Activated B cell treated with CpG ODN at 0.5 μM for 24 hours (primary cell): Measurements from ENCODE around the gene C1orf52. TPM values are rescaled to one million over a fixed set of nuclear protein-coding genes. Genes with fewer than 3 reads are reported as not detected.

ENCODE experiments used
- ATAC-seq: fragments of 200-7000 bp; cut with Tn5 transposase; one replicate; pipeline ENCODE4 v1.10.0; 2021; ENCODE audit warnings: low read depth, mild to moderate bottlenecking, moderate library complexity
- CTCF ChIA-PET: fragments of 350-600 bp; sonication (Branson Sonifier 250); formaldehyde crosslinking; loops from one replicate; lab custom pipeline; 2021; ENCODE audit warnings: antibody characterized with exemption; lab: Charles Lee
- POLR2A ChIA-PET: fragments of 350-600 bp; sonication (Branson Sonifier 250); formaldehyde crosslinking; loops from one replicate; lab custom pipeline; 2021; ENCODE audit warnings: antibody characterized with exemption; lab: Charles Lee
- DNase-seq: peaks from one replicate; pipeline ENCODE4 v3.0.0; 2022
- H3K27ac Mint-ChIP-seq: one replicate; pipeline ENCODE4 v1.8.0; 2020; ENCODE audit warnings: mixed read lengths
- H3K27me3 Mint-ChIP-seq: one replicate; pipeline ENCODE4 v1.8.0; 2021; ENCODE audit warnings: mixed read lengths
- H3K36me3 Mint-ChIP-seq: one replicate; pipeline ENCODE4 v1.8.0; 2021; ENCODE audit warnings: low read depth, mixed read lengths
- H3K4me1 Mint-ChIP-seq: one replicate; pipeline ENCODE4 v1.8.0; 2021; ENCODE audit warnings: mixed read lengths
- H3K4me3 Mint-ChIP-seq: one replicate; pipeline ENCODE4 v1.8.0; 2020; ENCODE audit warnings: mild to moderate bottlenecking, mixed read lengths
- H3K9me3 Mint-ChIP-seq: one replicate; pipeline ENCODE4 v1.8.0; 2020; ENCODE audit warnings: mixed read lengths
- CTCF ChIP-seq: fragments of 200-600 bp; IDR thresholded peaks from one replicate; pipeline ENCODE4 v1.8.0; 2022; ENCODE audit warnings: antibody characterized with exemption, mild to moderate bottlenecking
- intact Hi-C: fragments of 100-400 bp; cut with micrococcal nuclease; formaldehyde crosslinking; loops from one replicate; pipeline ENCODE4 v1.15.1; 2024
- total RNA-seq: library from RNA; stranded (reverse); gene quantifications from 2 replicates; pipeline ENCODE4 v1.2.3, GENCODE V29; 2022

The C1orf52 gene
- total RNA-seq, 1 donor from 2014 or later, result 31.4 TPM

DNA sequence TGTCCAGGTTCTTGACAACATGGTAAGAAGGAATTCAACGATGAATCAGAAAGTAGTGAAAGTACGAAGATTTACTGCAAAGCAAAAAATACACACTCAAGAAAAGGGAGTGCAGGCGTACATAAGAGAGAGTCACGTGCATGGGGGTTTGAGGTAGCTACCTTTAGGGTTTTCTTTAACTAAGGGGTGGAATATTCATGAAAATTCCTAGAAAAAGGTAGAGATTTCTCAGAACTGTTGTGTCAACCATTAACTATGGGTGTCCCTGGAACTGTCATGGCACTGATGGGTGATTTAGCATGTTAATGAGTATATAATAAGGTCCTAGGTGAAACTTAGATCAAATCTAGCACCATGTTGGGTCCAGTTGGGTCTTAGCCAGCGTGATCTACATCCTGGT lies 36.1 kb downstream of the C1orf52 start:
- no peak for TF ChIP-seq CTCF
- no peak for DNase-seq
- ChIA-PET CTCF (no interaction called here), POLR2A (no interaction called here)
- H3K4me3 Mint-ChIP-seq, result no peak overlapping the region
- H3K27me3 Mint-ChIP-seq, result peaks cover 9% of the 10 kb centered on the region
- H3K36me3 Mint-ChIP-seq, result no peaks in the 10 kb centered on the region
- no peak overlapping the region for H3K27ac Mint-ChIP-seq
- no peaks in the 10 kb centered on the region for H3K9me3 Mint-ChIP-seq
- H3K4me1 Mint-ChIP-seq, result no peaks in the 10 kb centered on the region
- intact Hi-C loops, result no loop called here
- ATAC-seq, result no peak

- ChIA-PET POLR2A (no interaction called here), CTCF (no interaction called here)
- Mint-ChIP-seq H3K4me3 (no peak overlapping the region), H3K9me3 (no peaks in the 10 kb centered on the region), H3K4me1 (no peaks in the 10 kb centered on the region), H3K36me3 (no peaks in the 10 kb centered on the region), H3K27ac (no peak overlapping the region), H3K27me3 (peaks cover 16% of the 10 kb centered on the region)
- no peak for ATAC-seq
- no peak for DNase-seq
- intact Hi-C loops, result no loop called here
- no peak for TF ChIP-seq CTCF
These were observed 38.7 kb downstream of the C1orf52 start for GRCh38 chr1:85220756-85221201.

DNA sequence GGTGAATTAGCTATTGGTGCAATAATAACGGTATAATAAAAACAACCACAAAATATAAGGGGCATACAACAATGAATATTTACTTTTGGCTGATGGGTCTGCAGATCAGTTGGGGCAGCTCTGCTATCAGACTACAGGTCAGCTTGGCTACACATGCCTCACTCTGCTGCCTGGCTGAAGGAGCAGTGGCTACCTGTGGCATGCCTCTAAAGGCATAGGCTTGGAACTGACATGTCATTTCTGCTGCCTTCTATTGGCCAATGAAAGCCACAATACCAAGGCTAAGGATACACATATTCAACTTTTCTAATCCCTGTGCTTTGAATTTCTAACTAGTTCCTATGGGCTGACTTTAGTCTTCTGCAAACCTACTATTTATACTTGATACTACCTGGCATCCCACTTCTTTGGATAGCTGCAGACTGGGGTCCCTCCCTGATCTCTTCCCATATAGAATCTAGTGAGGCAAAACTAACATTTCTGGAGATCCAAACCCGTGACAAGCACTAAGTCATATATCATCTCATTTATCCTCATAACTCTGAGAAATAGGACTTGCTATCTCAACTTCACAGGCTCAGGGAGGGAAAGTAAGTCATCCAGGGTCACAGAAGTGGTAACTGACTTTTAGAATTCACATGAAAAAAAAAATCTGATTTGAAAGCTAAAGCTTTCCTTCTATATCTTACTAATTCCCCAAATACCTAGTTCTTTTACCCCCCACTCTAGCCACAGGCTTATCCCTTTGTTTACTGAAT lies 39.4 kb downstream of the C1orf52 start:
- Mint-ChIP-seq H3K27ac (no peak overlapping the region), H3K9me3 (no peaks in the 10 kb centered on the region), H3K36me3 (no peaks in the 10 kb centered on the region), H3K4me1 (no peaks in the 10 kb centered on the region), H3K27me3 (peaks cover 16% of the 10 kb centered on the region), H3K4me3 (no peak overlapping the region)
- ChIA-PET POLR2A (no interaction called here), CTCF (no interaction called here)
- intact Hi-C loops, result no loop called here
- TF ChIP-seq CTCF, result no peak
- no peak for DNase-seq
- ATAC-seq, result no peak

DNA sequence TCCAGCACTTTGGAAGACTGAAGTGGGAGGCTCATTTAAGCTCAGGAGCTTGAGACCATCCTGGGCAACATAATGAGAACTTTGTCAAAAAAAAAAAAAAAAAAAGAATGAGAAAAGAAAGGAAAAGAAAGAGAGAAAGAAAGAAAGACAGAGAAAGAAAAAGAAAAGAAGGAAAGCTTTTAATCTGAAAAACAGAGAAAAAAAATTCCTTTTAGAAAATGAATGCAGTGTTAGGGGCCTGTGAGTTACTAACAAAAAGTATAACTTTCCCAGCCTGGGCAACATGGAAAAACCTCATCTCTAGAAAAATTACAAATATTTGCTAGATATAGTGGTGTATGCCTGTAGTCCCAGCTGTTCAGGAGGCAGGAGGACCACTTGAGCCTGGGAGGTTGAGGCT lies 42.8 kb downstream of the C1orf52 start:
- intact Hi-C loops, result no loop called here

DNA sequence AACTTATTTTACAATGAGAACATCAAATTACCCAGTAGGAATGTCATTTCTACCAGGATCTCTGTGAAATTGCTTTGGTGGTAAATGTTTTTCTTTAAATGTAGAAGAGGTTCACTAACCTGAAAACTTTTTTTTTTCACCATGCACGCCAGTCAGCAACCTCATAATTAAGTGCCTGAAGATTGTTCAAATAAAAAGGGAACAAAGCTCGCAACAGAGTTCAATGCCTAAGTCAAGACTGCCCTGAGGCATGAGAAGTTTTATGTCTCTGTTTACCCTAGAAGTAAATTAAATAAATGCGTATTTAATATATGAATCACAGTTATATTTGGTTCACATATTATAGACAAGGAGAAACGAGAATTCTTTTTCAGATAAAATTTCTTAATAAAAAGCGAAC lies 44.8 kb downstream of the C1orf52 start:
- no peaks in the 10 kb centered on the region for H3K4me1 Mint-ChIP-seq
- CTCF ChIA-PET, result no interaction called here
- intact Hi-C loops, result no loop called here
- DNase-seq (no peak), ATAC-seq (no peak)
- no peak overlapping the region for H3K4me3 Mint-ChIP-seq
- no peak for TF ChIP-seq CTCF
- H3K27me3 Mint-ChIP-seq, result peaks cover 15% of the 10 kb centered on the region
- POLR2A ChIA-PET, result no interaction called here
- no peaks in the 10 kb centered on the region for H3K9me3 Mint-ChIP-seq
- no peaks in the 10 kb centered on the region for H3K36me3 Mint-ChIP-seq
- no peak overlapping the region for H3K27ac Mint-ChIP-seq

More for the DNA sequence above, 42.8 kb downstream of the C1orf52 start:
- Mint-ChIP-seq H3K9me3 (no peaks in the 10 kb centered on the region), H3K4me3 (no peak overlapping the region), H3K4me1 (no peaks in the 10 kb centered on the region), H3K27me3 (peaks cover 17% of the 10 kb centered on the region), H3K36me3 (no peaks in the 10 kb centered on the region), H3K27ac (no peak overlapping the region)
- TF ChIP-seq CTCF, result no peak
- ChIA-PET CTCF (no interaction called here), POLR2A (no interaction called here)
- DNase-seq (no peak), ATAC-seq (no peak)
